ENCODE data around the gene NACC1.
A peak's percentile ranks its signal among the peaks of the same experiment; 100 is the strongest.

NACC1 gene

DNA sequence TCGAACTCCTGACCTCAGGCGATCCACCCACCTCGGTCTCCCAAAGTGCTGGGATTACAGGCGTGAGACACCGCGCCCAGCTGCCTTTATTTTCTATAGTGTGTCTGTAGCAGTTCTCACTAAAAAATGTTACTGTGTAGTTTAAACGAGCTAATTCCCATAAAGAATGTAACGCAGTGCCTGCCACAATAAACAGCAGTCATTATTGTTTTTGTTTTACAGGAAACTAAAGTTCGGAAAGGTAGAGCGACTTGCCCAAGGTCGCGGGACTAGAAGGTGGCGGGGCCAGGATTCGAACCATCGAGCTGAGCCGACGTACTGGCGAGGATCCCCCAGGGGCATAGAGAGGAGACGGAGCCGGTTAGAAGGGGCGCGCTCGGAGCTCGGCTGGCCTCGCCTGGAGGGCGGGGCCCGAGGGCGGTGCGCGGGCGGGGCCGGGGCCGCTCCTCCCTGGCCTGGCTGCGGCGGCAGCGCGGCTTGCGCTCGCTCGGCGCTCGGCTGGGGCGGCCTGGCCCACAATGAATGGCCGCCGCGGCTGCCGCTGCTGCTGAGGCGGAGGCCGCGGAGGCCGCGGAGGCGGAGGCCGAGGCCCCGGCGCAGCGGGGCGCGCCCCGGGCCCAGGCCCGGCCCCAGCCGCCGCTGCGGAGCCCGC is at the start of gene NACC1:
Gene NACC1 (plus strand): TSS at position 493 of the 652 bp plus-strand sequence. CDS start 16,944 bp downstream, outside the sequence.
- DNase-seq (ENCODE audit: low spot score), result peak; percentile 91

DNA sequence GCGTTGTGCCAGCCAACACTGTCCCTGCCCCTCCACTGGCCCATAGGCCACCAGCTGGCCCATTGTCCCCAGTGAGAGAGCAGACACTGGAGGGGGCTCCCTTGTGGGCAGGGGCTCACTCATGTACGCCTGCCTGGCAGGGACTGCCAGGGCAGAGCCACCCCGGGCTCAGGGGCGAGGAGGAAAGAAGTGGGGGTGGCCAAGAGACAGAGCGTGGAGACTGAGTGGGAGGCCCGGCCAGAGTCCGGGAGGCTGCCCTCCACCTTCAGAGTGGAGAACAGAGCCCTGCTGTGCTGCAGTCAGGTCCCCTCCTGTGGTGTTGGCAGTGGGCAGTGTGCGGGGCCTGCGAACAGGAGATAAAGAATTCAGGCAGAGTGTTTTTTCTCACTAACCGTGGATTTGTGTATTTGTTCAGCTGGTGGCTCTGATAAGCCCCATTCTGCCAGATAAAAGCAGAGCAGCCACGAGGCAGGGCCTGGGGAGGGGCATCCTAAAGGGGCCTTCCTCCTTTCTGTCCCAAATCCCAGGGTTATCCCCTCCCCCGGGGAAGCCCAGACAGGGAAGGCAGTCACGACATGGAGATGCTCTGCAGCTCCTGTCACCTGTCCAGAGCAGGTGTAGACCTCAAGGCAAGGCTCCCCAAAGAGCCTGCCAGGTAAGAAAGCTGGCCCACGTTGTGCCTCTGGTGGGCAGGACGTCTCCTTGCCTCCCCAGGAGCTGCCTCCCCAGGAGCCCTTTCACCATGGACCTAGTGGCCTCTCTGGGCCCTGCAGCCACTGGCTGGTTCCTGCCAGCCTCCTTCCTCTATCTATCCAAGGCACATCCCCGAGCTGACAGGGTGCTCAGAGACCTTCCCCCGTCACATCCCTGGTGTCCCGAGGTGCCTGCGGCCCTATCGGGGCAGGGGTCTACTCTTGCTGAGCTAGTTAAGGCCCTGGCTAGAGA is 48.4 kb upstream of the NACC1 start:
- no peak for DNase-seq (ENCODE audit: low spot score)

DNA sequence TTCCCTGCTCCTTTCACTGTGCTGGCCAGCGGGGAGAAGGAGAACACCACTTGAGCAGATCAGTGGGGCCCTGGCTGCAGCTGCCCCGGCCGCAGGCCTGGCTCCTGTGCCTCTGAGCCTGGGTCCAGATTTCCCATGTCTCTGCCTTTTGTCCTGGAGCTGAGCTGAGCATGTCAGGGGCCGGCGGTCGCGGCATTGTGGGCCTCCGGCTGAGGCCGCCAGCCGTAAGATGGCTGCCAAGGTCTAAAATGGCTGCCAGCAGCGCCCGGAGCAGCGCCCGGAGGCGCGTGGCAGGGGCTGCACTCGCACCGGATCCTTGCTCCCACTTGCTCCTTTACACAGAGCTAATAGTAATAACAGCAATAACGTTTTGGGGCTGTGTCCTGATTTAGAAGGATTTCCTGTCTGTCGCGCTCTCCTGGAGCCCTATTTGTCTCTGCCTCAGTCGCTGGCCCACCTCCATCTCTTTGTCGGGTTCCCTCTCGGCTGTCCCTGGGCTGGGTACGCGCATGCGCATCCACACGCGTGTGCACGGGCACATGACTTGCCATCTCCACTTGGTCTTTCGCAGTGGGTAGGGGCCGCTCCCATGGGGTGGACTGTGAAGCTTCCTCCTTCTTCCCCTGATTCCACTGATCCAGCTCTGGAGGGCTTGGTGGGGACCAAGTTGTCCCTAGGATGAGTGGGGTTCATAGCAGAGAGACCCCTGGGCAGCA is 47.5 kb upstream of the NACC1 start:
- DNase-seq (ENCODE audit: low spot score), result no peak

DNA sequence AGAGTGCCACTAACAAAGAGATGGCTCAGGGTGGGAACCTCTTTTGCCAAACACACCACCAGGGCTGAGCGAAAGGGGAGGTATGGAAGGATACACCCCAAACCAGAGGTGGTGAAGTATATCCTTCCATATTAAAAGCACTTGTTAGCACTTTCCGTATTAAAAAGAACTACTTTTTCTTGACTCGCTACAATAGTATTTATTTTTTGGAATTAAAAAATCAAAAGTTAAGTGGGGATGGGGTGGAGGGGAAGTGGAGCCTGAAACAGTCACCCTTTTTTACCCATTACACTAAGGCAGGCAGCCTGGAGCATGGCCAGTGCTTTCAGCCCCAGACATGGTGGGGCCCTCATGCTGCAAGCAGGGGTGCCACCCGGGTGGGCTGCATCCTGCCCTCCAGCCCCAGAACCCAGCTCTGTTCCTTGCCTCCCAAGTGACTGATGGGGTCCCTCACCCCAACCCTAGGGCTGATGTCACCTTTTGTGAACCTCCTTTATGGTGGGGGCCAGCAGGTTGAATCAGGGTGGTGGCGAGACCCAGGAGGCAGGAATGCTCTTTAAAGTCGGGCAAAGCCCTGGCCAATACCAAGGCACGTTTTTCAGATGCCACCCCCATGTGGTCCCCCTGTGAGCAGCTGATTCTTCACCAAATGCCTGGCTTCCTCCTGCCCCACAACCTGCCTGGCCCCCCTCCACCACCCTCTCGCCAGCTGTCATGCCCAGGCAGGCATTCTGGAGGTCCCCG is 46.4 kb upstream of the NACC1 start:
- DNase-seq (ENCODE audit: low spot score), result no peak

DNA sequence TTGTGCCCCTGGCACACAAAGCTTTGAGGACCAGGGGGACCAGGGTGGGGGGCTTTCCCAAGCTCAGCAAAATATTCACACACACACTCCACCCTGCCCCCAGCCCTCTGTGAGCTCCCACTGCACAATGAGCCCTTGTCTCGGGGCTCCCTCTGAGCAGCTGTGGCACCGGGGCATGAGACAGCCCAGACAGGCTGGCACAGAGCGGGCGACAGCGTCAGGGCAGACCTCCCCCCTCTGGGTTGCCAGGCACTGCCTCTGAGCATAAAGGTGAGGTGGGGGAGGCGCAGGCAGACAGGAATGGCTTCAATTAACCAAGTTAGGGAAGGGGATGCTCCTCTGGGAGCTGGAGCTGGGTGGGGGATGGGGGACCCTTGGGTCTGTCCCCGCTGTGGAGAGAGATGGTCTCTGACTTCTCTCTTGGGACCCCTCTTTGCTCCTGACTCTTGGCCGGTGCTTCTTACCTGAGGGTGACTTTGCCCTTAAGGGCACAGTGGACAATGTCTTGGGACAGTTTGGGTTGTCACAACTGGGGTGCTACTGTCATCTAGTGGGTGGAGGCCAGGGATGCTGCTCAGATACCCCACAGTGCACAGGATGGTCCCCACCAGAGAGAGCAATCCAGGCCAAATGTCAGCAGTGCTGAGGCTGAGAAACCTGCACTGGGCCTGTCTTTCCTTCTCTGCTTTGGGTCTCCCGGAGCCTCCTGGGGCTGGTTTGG is 45.7 kb upstream of the NACC1 start:
- DNase-seq (ENCODE audit: low spot score), result no peak

DNA sequence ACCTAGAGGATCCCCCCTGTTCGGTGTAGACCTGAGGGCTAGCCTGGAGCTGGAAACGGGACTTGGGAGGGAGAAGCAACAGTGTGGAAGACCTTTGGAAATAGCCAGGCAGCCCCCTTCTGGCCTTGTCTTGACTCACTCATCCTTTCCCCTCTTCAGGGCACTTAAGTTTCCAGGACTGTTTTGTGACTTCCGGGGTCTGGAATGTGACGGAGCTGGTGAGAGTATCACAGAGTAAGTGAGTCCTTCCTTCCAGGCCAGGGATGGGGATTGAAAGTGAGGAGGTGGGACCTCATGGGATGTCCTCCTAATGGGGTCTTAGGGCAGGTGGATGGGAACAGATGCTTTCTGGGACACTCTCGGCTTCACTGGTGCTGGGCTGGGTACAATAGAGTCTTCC is 44.8 kb upstream of the NACC1 start:
- no peak for DNase-seq (ENCODE audit: low spot score)

DNA sequence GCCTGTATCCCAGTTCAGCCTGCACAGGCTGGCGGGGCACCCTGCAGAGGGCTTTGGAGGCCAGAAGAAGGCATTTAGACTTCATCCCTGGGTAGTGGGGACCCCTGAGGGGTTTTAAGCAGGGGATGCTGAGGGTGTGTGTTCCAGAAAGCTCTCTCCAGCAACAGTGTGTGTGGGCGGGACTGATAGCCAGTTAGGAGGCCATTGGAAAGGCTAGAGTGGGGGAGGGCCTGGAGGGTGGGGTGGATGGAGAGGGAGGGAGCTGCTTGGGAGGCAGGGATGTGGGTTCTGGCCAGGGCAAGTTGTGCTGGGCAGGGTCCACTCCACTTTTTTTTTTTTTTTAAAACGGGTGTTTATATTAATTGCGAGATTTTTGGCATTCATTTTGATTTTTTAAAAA is 43.7 kb upstream of the NACC1 start:
- no peak for DNase-seq (ENCODE audit: low spot score)

DNA sequence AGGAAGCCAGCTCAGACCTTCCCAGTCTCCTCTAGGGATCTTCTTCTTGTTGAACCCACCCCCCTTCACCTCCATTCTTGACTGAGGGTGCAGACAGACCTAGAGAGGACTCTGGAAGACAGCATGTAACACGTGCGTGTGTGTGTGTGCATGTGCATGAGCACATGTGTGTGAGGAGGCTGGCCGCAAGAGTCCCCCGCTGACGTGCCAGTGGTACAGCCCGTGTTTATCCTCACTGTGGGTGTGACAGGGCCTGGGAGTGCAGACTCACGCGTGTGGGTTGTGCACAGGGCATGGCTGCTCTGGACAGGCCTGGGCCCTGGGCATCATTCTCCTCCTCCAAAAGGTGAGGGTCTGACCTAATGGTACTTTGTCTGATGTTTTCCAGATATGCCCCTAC is 41.7 kb upstream of the NACC1 start:
- DNase-seq (ENCODE audit: low spot score), result no peak

DNA sequence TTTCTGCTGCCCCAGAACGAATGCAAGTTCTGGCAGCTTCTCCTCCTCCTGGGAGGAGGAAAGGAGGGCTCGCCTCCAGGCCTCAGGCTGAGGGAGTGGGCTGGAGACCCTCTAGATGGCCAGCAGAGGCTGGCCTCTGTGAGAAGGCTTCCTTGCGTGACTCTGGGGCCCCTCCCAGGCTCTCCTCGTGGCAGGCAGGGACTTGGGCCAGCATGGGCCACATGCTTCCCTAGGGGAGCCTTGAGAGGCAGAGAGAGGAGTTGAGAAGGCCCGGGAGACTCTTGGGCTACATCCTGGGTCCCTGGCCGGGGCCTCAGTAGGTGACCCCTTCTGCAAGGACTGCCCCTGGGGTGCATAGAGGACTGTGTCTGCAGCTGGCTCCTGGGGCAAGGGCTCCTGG is 41.3 kb upstream of the NACC1 start:
- DNase-seq (ENCODE audit: low spot score), result no peak

DNA sequence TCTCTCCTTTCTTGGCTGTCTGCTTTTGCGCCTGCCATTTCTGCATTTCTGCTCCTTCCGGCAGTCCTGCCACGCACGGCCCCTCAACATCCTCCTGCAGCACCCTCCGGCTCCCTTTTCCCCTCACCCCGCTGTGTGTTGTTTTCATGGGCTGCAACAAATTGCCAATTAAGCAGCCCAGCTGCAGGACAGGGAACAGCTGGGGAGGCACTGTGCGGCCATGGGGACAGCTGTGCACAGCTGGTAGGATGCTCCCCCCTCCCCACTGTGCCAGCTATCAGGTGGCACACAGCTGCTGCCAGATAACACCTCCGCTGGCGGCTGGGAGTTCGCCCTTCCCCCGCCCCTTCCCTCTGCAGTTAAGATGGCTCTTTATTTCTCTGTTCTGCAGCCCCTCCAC is 40.8 kb upstream of the NACC1 start:
- DNase-seq (ENCODE audit: low spot score), result no peak

DNA sequence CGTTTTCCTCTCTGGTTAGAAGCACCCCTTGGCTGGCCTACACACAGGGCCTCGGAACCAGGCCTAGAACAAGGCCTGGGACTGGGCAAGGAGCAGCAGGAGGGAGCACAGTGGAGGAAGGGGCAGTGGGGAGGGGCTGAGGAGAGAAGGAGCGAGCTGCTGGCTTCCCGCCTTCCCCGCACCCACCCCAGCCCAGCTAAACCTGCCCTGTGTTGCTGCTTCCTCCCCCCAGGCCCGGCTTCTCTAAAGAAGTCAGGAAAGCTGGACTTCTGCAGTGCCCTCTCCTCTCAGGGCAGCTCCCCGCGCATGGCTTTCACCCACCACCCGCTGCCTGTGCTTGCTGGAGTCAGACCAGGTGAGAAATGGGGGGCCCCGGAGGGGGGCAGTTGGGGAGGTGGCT is 39.7 kb upstream of the NACC1 start:
- DNase-seq (ENCODE audit: low spot score), result no peak

DNA sequence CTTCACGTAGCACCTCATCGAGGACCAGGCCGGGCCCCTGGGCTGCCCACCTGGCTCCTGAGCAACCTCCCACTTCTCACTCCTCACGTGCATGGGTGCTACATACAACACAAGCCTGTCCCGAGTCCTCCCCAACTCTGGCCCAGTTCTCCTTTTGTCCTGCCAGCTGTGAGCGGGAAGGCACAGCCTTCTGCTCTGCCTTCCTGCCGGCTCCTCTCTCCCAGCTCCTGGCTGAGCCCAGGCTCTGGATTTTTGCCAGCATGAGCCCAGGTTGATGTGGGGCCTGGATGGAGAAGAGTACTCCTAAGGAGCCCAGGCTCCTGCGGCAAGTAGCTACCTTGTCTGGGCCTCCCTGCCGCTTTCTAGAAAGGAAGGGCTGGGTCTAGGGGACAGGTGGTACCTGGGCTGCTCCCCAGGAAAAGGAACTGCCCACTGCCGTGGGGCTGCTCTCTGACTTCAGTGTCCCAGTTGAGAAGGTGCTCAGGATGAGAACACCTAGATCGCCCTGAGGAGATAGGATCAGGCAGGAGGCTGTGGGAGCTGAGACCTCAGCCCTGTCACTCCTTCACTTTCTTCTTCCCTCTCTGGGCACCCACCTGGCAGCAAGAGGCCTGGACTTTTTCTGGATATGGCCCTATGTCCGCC is 39.0 kb upstream of the NACC1 start:
- DNase-seq (ENCODE audit: low spot score), result no peak

DNA sequence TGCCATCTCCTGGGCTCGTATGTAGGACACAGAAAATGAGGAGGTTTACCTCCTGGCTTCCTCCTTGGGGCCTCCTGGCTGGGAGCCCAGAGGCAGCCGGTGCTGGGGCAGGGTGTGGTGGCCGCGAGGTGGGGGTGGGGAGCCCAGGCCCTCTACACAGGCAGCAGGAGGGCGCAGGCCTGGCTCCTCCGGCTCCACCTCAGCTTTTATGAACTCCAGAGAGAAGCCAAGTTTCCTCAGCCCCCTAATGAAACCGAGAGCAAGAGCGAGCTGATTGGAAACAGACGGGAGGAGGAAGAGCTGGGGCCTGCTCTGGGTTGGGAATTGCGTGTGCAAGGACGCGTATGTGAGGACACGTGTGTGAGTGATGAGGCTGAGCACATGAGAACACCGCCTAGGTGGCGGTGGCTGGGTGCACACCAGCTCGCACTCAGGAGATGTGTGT is 38.5 kb upstream of the NACC1 start:
- no peak for DNase-seq (ENCODE audit: low spot score)

DNA sequence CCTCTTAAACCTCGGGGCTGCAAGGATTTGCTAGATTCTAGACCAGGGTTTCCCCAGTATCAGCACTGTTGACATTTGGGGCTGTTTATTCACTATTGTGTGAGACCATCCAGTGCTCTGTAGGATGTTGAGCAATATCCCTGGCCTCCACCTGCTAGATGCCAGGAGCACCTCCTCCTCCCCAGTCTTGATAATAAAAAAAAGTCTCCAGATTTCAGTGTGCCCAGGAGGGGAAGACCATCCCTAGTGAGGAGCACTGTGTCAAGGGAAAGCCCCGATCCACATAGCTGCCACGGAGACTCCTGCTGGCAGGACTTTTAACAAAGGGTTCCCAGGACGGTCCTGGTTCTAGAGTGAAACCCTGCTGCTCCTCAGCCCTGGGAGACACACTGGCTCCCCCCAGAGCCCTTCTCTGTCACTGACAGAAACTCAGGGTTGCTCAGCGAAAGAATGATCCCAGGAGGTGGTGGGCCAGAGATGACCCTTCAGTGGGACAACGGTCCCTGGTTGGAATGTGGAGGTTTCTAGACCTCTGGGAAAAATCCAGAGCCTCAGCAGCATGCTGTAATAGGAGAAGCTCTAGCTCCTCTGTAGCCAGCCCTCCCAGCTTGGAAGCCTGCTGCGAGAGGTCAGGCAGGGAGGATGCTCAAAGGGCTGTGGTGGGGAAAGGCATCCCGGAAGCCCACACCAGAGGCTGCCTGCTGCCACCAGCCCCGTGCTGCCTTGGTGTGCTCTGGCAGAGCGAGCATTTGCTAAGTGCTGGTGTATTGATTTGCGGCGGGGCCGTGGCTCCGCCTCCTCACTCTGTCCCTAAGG is 35.7 kb upstream of the NACC1 start:
- peak; percentile 86 for DNase-seq (ENCODE audit: low spot score)

DNA sequence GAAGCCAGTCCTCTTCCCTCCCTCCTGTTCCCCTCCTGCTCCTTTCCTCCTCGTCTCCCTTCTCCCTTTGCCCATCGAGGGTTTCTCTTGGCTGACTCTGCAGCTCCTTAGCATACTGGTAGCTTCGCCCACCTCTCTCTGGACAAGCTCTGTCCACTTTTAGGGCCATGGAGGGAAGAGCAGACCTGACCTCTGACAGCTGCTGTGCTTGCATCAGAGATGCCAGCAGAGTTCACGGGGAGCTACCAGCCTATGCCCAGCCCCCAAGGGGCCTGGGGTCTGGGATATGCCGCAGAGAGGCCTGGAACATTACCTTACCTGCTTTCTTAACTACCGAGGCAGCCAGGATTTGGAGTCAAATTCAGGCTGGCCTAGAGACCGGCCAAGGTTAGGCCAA is 35.1 kb upstream of the NACC1 start:
- no peak for DNase-seq (ENCODE audit: low spot score)

DNA sequence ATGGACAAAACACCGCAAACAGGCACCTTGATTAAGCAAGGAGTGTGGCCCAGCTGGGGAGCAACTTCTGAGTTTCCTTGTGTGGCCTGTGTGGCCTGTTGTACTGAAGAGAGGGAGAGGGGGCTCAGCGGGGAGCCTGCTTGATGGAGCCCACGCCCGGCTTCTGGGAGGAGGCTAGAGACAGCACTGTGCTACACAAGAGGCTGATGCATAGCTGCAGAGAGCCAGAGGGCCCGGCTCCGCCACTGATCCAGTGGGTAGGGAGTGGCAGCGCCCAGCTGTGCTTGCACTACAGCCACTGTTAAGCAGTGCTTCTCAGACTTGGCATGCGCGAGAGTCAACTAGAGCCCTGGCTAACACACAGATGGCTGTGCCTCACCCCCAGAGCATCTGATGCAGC is 34.4 kb upstream of the NACC1 start:
- DNase-seq (ENCODE audit: low spot score), result no peak

DNA sequence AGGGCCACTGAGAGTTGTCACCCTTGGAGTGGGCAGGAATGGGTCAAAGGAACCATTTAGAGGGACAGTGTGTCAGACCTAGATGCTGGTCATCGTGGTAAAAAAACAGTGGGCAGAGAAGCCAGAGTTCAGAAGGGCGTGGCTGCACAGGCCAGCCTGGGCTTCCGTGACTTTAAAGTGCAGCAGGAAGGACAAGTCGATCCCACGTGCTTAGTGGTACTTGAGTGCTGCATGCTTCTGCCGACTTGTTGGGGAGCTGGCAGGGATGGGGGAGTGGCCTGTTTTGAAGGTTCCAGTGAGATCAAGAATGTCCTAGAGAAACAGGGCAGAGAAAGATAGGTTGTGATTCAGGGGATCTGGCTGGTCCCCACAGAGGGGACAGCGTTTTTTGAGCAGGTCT is 32.4 kb upstream of the NACC1 start:
- no peak for DNase-seq (ENCODE audit: low spot score)

DNA sequence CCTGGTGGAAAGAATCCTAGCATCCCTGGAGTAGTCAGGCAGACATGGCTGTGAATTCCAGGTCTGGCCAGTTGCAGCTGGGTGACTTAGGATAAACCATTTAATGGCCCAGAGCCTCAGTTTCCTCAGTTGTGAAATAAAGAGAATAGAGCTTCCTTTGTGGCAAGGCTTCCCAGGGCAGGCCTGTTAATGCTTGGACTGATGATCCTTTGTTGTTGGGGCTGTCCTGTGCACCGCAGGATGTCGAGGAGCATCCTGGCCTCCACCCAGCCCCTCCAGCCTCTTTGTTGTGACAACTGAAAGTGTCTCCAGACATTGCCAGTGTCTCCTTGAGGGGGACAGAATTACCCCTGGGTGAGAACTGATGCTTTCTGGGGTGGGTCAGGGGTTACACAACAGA is 31.7 kb upstream of the NACC1 start:
- no peak for DNase-seq (ENCODE audit: low spot score)

DNA sequence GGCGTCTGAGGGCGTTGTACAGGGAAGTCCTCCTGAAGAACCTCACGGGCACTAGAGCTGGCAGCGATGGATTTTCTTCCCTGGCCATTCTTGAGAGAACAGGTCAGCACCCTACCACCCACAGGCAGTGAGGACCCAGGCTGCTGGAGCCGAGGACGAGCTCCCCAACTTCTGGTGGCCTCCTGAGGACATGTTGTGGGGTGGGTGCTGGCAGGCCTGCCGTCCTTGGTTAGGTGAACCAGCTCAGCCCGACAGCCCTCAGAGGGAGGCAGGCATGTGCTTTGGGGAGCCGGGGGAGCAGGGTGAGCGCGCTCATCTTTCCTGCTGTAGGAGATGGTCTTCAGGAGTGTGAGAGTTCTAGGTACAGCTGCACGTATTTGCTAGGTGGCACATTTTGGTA is 30.8 kb upstream of the NACC1 start:
- no peak for DNase-seq (ENCODE audit: low spot score)
